ENCODE results near the gene TMA7.

DNA sequence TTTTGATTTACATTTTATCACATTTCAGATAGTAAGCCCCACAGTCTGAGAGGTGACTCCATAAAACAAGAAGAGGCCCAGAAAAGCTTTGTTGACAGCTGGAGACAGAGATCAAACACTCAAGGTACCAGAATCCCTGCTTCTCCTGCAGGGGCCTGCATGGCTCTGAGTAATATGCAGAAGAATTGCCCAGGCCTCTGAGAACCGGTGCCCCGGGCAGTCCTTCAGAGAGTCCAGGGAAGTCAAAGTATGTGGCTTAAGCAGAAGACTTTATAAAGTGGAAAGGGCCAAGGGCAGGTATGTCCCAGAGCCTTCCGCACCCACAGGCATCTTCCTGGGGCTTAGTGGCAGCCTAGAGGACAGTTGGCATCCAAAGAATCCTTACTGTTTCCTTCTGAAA, 19.3 kb downstream of the TMA7 start:
- TF ChIP-seq, protein P1, sequence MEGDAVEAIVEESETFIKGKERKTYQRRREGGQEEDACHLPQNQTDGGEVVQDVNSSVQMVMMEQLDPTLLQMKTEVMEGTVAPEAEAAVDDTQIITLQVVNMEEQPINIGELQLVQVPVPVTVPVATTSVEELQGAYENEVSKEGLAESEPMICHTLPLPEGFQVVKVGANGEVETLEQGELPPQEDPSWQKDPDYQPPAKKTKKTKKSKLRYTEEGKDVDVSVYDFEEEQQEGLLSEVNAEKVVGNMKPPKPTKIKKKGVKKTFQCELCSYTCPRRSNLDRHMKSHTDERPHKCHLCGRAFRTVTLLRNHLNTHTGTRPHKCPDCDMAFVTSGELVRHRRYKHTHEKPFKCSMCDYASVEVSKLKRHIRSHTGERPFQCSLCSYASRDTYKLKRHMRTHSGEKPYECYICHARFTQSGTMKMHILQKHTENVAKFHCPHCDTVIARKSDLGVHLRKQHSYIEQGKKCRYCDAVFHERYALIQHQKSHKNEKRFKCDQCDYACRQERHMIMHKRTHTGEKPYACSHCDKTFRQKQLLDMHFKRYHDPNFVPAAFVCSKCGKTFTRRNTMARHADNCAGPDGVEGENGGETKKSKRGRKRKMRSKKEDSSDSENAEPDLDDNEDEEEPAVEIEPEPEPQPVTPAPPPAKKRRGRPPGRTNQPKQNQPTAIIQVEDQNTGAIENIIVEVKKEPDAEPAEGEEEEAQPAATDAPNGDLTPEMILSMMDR (IDR thresholded peaks at IDR 0.05; ENCODE audit: low read length) = no peak
- TF ChIP-seq EZH2 (IDR thresholded peaks at IDR 0.05; ENCODE audit: borderline replicate concordance, low read length) = no peak
